Peyer's patch (tissue), 4 donors: ENCODE data around the gene EIF3D. TPM values are rescaled to one million over a fixed set of nuclear protein-coding genes. Genes with fewer than 3 reads are reported as not detected.

Source experiments
- DNase-seq, 3 donors: peaks; one replicate each; pipeline ENCODE4 v3.0.0-alpha.2; 2017 to 2019
- H3K27ac ChIP-seq, 4 donors: fragments of 200-600 bp; sonication (generic); one replicate each; pipeline ENCODE4 v1.5.1; 2016 to 2019
- H3K27me3 ChIP-seq, 2 donors: fragments of 200-600 bp; sonication (generic); one replicate each; pipeline ENCODE4 v1.5.1; 2019
- H3K36me3 ChIP-seq, 3 donors: fragments of 200-600 bp; sonication (generic); one replicate each; pipeline ENCODE4 v1.5.1; 2016 to 2019
- H3K4me1 ChIP-seq, 4 donors: fragments of 200-600 bp; sonication (generic); one replicate each; pipeline ENCODE4 v1.5.1; 2016 to 2019
- H3K4me3 ChIP-seq, 4 donors: fragments of 200-600 bp; sonication (generic); 1 replicate in 3 of 4; 2 replicates in 1 of 4; pipeline ENCODE4 v1.5.1; 2016 to 2019; ENCODE audit warnings: mild to moderate bottlenecking in 1 of 4
- H3K9me3 ChIP-seq, 4 donors: fragments of 200-600 bp; sonication (generic); one replicate each; pipeline ENCODE4 v1.5.1; 2016 to 2019; ENCODE audit warnings: mild to moderate bottlenecking in 1 of 4
- CTCF ChIP-seq, 6 experiments: fragments of 450-650 bp in 4 of 6; fragments of 200-600 bp in 2 of 6; sonication (generic) in 1 of 6; IDR thresholded peaks; one replicate each; pipeline ENCODE4 v1.5.1; 2017 to 2019; ENCODE audit warnings: antibody characterized with exemption in 6 of 6, mild to moderate bottlenecking in 3 of 6, moderate library complexity in 1 of 6
- POLR2A ChIP-seq, 2 donors: fragments of 450-650 bp; IDR thresholded peaks; one replicate each; pipeline ENCODE4 v1.5.1; 2017; ENCODE audit warnings: antibody characterized with exemption in 2 of 2, mild to moderate bottlenecking in 2 of 2, moderate library complexity in 2 of 2
- total RNA-seq, 4 donors: library from RNA; depleted of rRNA; stranded (reverse); fragments of >200 nt; gene quantifications; one replicate each; pipeline ENCODE4 v1.1.0, GENCODE V29; 2016

EIF3D gene
- total RNA-seq, 4 donors from 2014 or later: 135 to 197 (median 167) TPM

- Histone ChIP-seq H3K4me1 (peaks cover 0 to 4% (median 2%) of the 10 kb centered on the region in 4 donors), H3K9me3 (no peaks in the 10 kb centered on the region), H3K4me3 (no peak overlapping the region), H3K36me3 (peaks cover 0 to 68% (median 2%) of the 10 kb centered on the region in 3 donors), H3K27me3 (no peaks in the 10 kb centered on the region), H3K27ac (no peak overlapping the region)
- no peak for TF ChIP-seq CTCF (IDR thresholded peaks at IDR 0.05)
- TF ChIP-seq POLR2A (IDR thresholded peaks at IDR 0.05): no peak
- DNase-seq: no peak
Measured at GRCh38 chr22:36512333-36512732, 16.6 kb downstream of the EIF3D start.

- Histone ChIP-seq H3K4me1 (peaks cover 0 to 12% (median 3%) of the 10 kb centered on the region in 4 donors), H3K27me3 (no peaks in the 10 kb centered on the region), H3K4me3 (no peak overlapping the region), H3K36me3 (peaks cover 0 to 57% (median 2%) of the 10 kb centered on the region in 3 donors), H3K27ac (peak overlapping the region in 1 of 4 donors; percentile 0), H3K9me3 (no peaks in the 10 kb centered on the region)
- no peak for TF ChIP-seq POLR2A (IDR thresholded peaks at IDR 0.05)
- peak in 4 of 6 experiments; percentile 40 to 60 (median 48) for TF ChIP-seq CTCF (IDR thresholded peaks at IDR 0.05)
- peak in 2 of 3 donors; percentile 38 to 67 for DNase-seq
Measured at GRCh38 chr22:36510966-36511881, 17.7 kb downstream of the EIF3D start.

GRCh38 chr22:36510384-36510783 lies 18.6 kb downstream of the EIF3D start:
- Histone ChIP-seq H3K27me3 (no peaks in the 10 kb centered on the region), H3K9me3 (no peaks in the 10 kb centered on the region), H3K27ac (peak overlapping the region in 1 of 4 donors; percentile 0), H3K36me3 (peaks cover 0 to 49% (median 0%) of the 10 kb centered on the region in 3 donors), H3K4me1 (peaks cover 0 to 16% (median 3%) of the 10 kb centered on the region in 4 donors), H3K4me3 (no peak overlapping the region)
- TF ChIP-seq CTCF (IDR thresholded peaks at IDR 0.05) (no peak), POLR2A (IDR thresholded peaks at IDR 0.05) (no peak)
- no peak for DNase-seq

GRCh38 chr22:36507518-36508010 lies 21.4 kb downstream of the EIF3D start:
- Histone ChIP-seq H3K4me1 (peaks cover 0 to 16% (median 3%) of the 10 kb centered on the region in 4 donors), H3K4me3 (peak overlapping the region in 3 of 4 donors; percentile 58 to 73 (median 58)), H3K27me3 (no peaks in the 10 kb centered on the region), H3K27ac (peak overlapping the region in 3 of 4 donors; percentile 56 to 82 (median 68)), H3K36me3 (peaks cover 0 to 21% (median 0%) of the 10 kb centered on the region in 3 donors), H3K9me3 (no peaks in the 10 kb centered on the region)
- DNase-seq: no peak
- TF ChIP-seq POLR2A (IDR thresholded peaks at IDR 0.05): no peak
- no peak for TF ChIP-seq CTCF (IDR thresholded peaks at IDR 0.05)

- peak within 1 kb of the TSS; percentile 56 to 86 (median 75) for H3K27ac ChIP-seq
- peaks cover 0 to 16% (median 3%) of the 10 kb centered on the region in 4 donors for H3K4me1 ChIP-seq
- peak within 1 kb of the TSS; percentile 44 to 73 (median 58) for H3K4me3 ChIP-seq
- peak; percentile 88 to 95 (median 93) for DNase-seq
- TF ChIP-seq POLR2A (IDR thresholded peaks at IDR 0.05): peak; percentile 49 to 67
- TF ChIP-seq CTCF (IDR thresholded peaks at IDR 0.05): no peak
- H3K27me3 ChIP-seq: no peaks in the 10 kb centered on the region
- H3K9me3 ChIP-seq: no peaks in the 10 kb centered on the region
- H3K36me3 ChIP-seq: peaks cover 0 to 14% (median 0%) of the 10 kb centered on the region in 3 donors
Measured at GRCh38 chr22:36506637-36507517, 22.1 kb downstream of the EIF3D start, which contains the start of gene FOXRED2. Gene FOXRED2, minus strand, starts transcription at chr22:36507040. Its CDS starts 618 bp downstream, at chr22:36506422.
